Epidermal melanocyte (primary cell): ENCODE data around the gene FMNL3.
"Not testable (repeated sequence)": the region's sequence is repeated elsewhere in the genome, so short reads cannot be mapped to it uniquely, and the experiment has no call there.

Source experiments
- DNase-seq: peaks from one replicate; pipeline ENCODE4 v3.0.0; 2011; ENCODE audit warnings: low spot score; ENCODE audit not compliant: insufficient read length

FMNL3 gene

GRCh38 chr12:49632986-49633702, 74.1 kb downstream of the FMNL3 start:
- no peak for DNase-seq

- no peak for DNase-seq
Measured at GRCh38 chr12:49632401-49632800, 74.8 kb downstream of the FMNL3 start.

GRCh38 chr12:49631336-49631907, 75.8 kb downstream of the FMNL3 start:
- no peak for DNase-seq

- no peak for DNase-seq
Measured at GRCh38 chr12:49627752-49628360, 79.3 kb downstream of the FMNL3 start.

- no peak for DNase-seq
Measured at GRCh38 chr12:49626836-49627235, 80.4 kb downstream of the FMNL3 start.

GRCh38 chr12:49626169-49626835, 80.9 kb downstream of the FMNL3 start:
- no peak for DNase-seq

GRCh38 chr12:49624921-49625577, 82.2 kb downstream of the FMNL3 start:
- DNase-seq: no peak

GRCh38 chr12:49623142-49623904, 83.9 kb downstream of the FMNL3 start, which contains the start of gene PRPF40B:
Gene PRPF40B (plus strand): TSS chr12:49623561. CDS start chr12:49623591, 30 bp downstream.
- peak; percentile 94 for DNase-seq

- DNase-seq: no peak
Measured at GRCh38 chr12:49622501-49623141, 84.6 kb downstream of the FMNL3 start.

- peak; percentile 0 for DNase-seq
Measured at GRCh38 chr12:49621651-49622500, 85.3 kb downstream of the FMNL3 start.

- DNase-seq: no peak
Measured at GRCh38 chr12:49619286-49619685, 87.9 kb downstream of the FMNL3 start.

GRCh38 chr12:49618576-49618975, 88.6 kb downstream of the FMNL3 start:
- no peak for DNase-seq

- no peak for DNase-seq
Measured at GRCh38 chr12:49616533-49617219, 90.5 kb downstream of the FMNL3 start.

GRCh38 chr12:49615725-49616124, 91.5 kb downstream of the FMNL3 start:
- DNase-seq: no peak

- DNase-seq: no peak
Measured at GRCh38 chr12:49612210-49612609, 95.0 kb downstream of the FMNL3 start.

- not testable (repeated sequence) for DNase-seq
Measured at GRCh38 chr12:49610785-49611184, 96.4 kb downstream of the FMNL3 start.

- no peak for DNase-seq
Measured at GRCh38 chr12:49609875-49610154, 97.4 kb downstream of the FMNL3 start.

- no peak for DNase-seq
Measured at GRCh38 chr12:49609059-49609874, 97.9 kb downstream of the FMNL3 start.
